Measurements from ENCODE around the gene OMA1.

DNA sequence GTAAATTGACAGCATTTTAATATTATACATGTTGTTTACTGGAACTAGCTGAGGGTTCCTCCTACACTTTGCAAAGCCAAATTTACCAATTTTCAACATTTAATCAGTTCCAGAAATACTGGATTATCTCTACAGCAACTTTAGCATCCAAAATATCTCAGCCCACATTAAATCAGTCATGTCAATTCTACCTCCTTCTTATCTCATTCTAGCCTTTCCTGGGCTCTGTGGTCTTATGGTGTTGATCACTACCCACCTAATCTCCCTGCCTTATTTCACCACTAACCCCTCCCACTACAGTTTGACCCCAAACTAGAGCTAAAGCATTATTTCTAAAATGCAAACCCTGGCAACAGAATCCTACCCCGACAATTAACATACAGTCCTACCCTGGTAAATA lies 3.3 kb downstream of the OMA1 start:
- TF ChIP-seq CTCF (IDR thresholded peaks at IDR 0.05 in 2 of 3, conservative IDR thresholded peaks at IDR 0.05 in 1 of 3; ENCODE audit: borderline replicate concordance in 1 of 3, insufficient read depth in 1 of 3, low read depth in 2 of 3, low read length in 2 of 3): no peak
- TF ChIP-seq SP1 (IDR thresholded peaks at IDR 0.05; ENCODE audit: low read depth): no peak
- no peak for TF ChIP-seq FOSL1 (IDR thresholded peaks at IDR 0.05; ENCODE audit: low read depth)
- TF ChIP-seq REST (IDR thresholded peaks at IDR 0.05; ENCODE audit: low read depth): no peak

Data from HCT116 (cell line).